RWPE1 (cell line): ENCODE data around the gene COPS4.
"Not testable (repeated sequence)": the region's sequence is repeated elsewhere in the genome, so short reads cannot be mapped to it uniquely, and the experiment has no call there.

Experiments
- CTCF ChIA-PET: fragments of 350-600 bp; sonication (Branson Sonifier 250); formaldehyde crosslinking; extraction: SDS; loops from one replicate; lab custom pipeline; 2021; lab: Yijun Ruan, JAX
- POLR2A ChIA-PET: fragments of 400-600 bp; formaldehyde crosslinking; extraction: SDS; loops from one replicate; lab custom pipeline; 2020; ENCODE audit warnings: antibody characterized with exemption; ENCODE audit not compliant: low non-redundant PET; lab: Yijun Ruan, JAX
- DNase-seq: peaks from one replicate; pipeline ENCODE4 v3.0.0; 2012; ENCODE audit warnings: low spot score
- H3K27ac ChIP-seq: fragments of 450-650 bp; 2 replicates; pipeline ENCODE4 v1.5.1; 2017
- CTCF ChIP-seq: fragments of 450-650 bp; conservative IDR thresholded peaks from 2 replicates; pipeline ENCODE4 v1.5.1; 2017; ENCODE audit warnings: low read depth, mild to moderate bottlenecking

Gene COPS4

GRCh38 chr4:83034630-83035494, at the start of gene COPS4:
Gene COPS4, plus strand, starts transcription at chr4:83035183. Its CDS starts 42 bp downstream, at chr4:83035225.
- peak within 1 kb of the TSS; percentile 97 for H3K27ac ChIP-seq
- DNase-seq = peak; percentile 97
- CTCF ChIA-PET = interaction anchor here (0.8 to 1.3 kb wide), 2 partner anchors 79 to 225 kb away, joined by 3 to 6 read pairs; partner anchors contain the start of gene PLAC8
- POLR2A ChIA-PET = interaction anchor here (0.6 to 1.1 kb wide), 5 partner anchors 22 to 169 kb away, joined by 3 to 9 read pairs (median 4); no protein-coding TSS in a partner anchor
- no peak for TF ChIP-seq CTCF

GRCh38 chr4:82987519-82987918, 47.5 kb upstream of the COPS4 start:
- DNase-seq, H3K27ac ChIP-seq, POLR2A ChIA-PET: not testable (repeated sequence)
- CTCF ChIA-PET = interaction anchor here (0.6 kb wide), 1 partner anchor 14 kb away, joined by 3 read pairs; no protein-coding TSS in a partner anchor

- DNase-seq = no peak
- no peak for TF ChIP-seq CTCF
- ChIA-PET POLR2A (no interaction called here), CTCF (no interaction called here)
- H3K27ac ChIP-seq = peak overlapping the region; percentile 24; the same call in 1 of the 2 replicates
Observed at GRCh38 chr4:82988323-82988832, 46.6 kb upstream of the COPS4 start.

GRCh38 chr4:82989575-82990429, 45.2 kb upstream of the COPS4 start:
- POLR2A ChIA-PET = no interaction called here
- no peak for TF ChIP-seq CTCF
- DNase-seq = no peak
- CTCF ChIA-PET = interaction anchor here (0.6 kb wide), 3 partner anchors 23 to 420 kb away, joined by 3 to 5 read pairs (median 3); no protein-coding TSS in a partner anchor
- no peak overlapping the region for H3K27ac ChIP-seq

- H3K27ac ChIP-seq = no peak overlapping the region
- ChIA-PET POLR2A (no interaction called here), CTCF (no interaction called here)
- no peak for DNase-seq
- TF ChIP-seq CTCF = no peak
Observed at GRCh38 chr4:82994834-82995233, 40.1 kb upstream of the COPS4 start.

GRCh38 chr4:82998898-82999297, 36.1 kb upstream of the COPS4 start:
- H3K27ac ChIP-seq = no peak overlapping the region
- CTCF ChIA-PET = interaction anchor here (0.6 kb wide), 1 partner anchor 179 kb away, joined by 3 read pairs; no protein-coding TSS in a partner anchor
- POLR2A ChIA-PET = no interaction called here
- TF ChIP-seq CTCF = no peak
- no peak for DNase-seq
